ENCODE data around the gene CATSPER1. TPM values are rescaled to one million over a fixed set of nuclear protein-coding genes. Genes with fewer than 3 reads are reported as not detected.

The CATSPER1 gene
- total RNA-seq, 1 donor from 2014 or later, result 0.54 TPM

DNA sequence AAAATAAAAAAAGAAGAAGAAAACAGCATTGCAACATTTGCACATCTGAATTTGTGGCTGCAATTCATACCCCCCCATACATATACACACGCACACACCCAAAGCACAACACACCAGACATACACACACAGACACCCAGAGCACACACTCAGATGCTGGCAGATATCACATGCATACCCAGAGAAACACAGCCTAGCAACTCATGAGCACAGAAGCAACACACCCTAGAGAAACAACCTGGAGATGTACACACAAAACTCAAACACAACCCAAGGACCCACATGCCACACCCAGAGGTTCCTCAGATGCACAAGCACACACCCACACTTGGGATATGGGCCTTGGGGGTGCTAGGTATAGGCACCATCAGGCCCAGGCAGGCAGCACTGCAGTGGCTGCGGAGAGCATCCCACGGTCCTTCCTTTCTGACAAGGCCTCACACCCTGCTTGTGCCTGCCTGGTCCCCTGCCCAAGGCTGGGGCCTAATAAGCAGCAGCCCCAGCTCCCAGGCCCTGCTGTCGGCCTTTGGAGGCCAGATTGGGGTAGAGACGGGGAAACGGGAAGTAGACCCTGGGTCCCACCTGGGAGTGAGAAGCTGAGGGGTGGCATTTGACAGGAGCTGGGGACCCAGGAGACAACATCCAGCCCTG, 11.3 kb downstream of the CATSPER1 start:
- H3K4me3 Mint-ChIP-seq (ENCODE audit: unreplicated experiment), result no peak overlapping the region
- no peaks in the 10 kb centered on the region for H3K27me3 Mint-ChIP-seq (ENCODE audit: unreplicated experiment)
- TF ChIP-seq CTCF (IDR thresholded peaks at IDR 0.05), result no peak
- no peak for DNase-seq (ENCODE audit: extremely low spot score, unreplicated experiment)
- peaks cover 32% of the 10 kb centered on the region for H3K4me1 Mint-ChIP-seq (ENCODE audit: unreplicated experiment)
- no peaks in the 10 kb centered on the region for H3K9me3 Mint-ChIP-seq (ENCODE audit: unreplicated experiment)
- peak overlapping the region; percentile 87 for H3K27ac Mint-ChIP-seq (ENCODE audit: unreplicated experiment)
- no peaks in the 10 kb centered on the region for H3K36me3 Mint-ChIP-seq (ENCODE audit: unreplicated experiment)

DNA sequence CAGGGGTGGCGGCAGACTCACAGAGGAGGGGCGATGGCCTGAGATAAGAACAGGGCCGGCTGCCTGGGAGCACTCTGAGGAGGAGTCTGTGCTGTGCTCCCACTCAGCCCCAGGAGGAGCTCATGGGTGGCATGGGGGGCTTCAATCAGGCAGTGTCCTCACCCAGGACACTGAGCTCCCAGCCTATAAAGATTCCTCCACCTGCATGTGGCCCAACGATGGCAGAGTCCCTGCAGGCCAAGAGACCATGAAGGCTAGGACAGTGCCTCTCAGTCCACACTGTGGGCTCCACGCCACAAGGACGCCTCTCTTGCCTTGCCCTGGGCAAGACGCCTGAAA, 12.5 kb downstream of the CATSPER1 start:
- H3K27ac Mint-ChIP-seq (ENCODE audit: unreplicated experiment), result no peak overlapping the region
- H3K9me3 Mint-ChIP-seq (ENCODE audit: unreplicated experiment), result no peaks in the 10 kb centered on the region
- no peak for DNase-seq (ENCODE audit: extremely low spot score, unreplicated experiment)
- no peak overlapping the region for H3K4me3 Mint-ChIP-seq (ENCODE audit: unreplicated experiment)
- H3K36me3 Mint-ChIP-seq (ENCODE audit: unreplicated experiment), result no peaks in the 10 kb centered on the region
- H3K27me3 Mint-ChIP-seq (ENCODE audit: unreplicated experiment), result no peaks in the 10 kb centered on the region
- peaks cover 32% of the 10 kb centered on the region for H3K4me1 Mint-ChIP-seq (ENCODE audit: unreplicated experiment)
- no peak for TF ChIP-seq CTCF (IDR thresholded peaks at IDR 0.05)

DNA sequence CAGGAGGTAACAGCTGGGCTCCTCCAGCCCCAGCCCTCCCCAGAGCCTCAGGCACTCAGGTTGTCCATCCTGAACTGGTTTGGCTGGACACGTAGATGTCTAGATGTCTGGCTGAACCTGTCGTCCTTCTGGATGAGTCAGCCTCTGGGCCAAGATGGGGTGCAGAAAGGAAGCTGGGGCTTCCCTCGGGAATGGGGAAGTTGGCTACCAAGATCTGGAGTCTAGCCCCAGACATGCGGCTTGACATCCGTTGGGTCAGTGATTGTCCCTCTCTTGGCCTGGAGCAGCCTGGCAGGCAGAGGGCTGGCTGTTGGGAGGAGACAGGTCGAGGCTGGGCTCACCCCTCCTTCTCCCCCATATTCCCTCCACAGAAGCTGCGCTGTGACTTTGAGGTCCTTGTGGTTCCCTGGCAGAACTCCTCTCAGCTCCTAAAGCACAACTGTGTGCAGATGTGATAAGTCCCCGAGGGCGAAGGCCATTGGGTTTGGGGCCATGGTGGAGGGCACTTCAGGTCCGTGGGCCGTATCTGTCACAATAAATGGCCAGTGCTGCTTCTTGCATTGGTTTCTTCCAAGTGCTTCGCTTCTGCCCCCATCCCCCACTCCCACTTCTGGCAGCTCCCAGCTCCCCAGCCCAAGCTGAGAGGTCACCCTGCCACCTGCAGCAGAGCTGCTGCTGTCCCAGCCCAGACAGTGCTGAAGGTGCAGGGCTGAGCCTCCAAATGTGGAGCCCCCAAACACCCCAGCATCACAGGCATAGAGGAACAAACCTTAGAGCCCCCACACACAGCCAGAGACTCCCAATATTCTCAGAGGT, 13.1 kb downstream of the CATSPER1 start:
- Mint-ChIP-seq H3K4me3 (ENCODE audit: unreplicated experiment) (no peak overlapping the region), H3K27ac (ENCODE audit: unreplicated experiment) (no peak overlapping the region), H3K27me3 (ENCODE audit: unreplicated experiment) (no peaks in the 10 kb centered on the region), H3K9me3 (ENCODE audit: unreplicated experiment) (no peaks in the 10 kb centered on the region), H3K36me3 (ENCODE audit: unreplicated experiment) (no peaks in the 10 kb centered on the region), H3K4me1 (ENCODE audit: unreplicated experiment) (peaks cover 32% of the 10 kb centered on the region)
- TF ChIP-seq CTCF (IDR thresholded peaks at IDR 0.05), result no peak
- no peak for DNase-seq (ENCODE audit: extremely low spot score, unreplicated experiment)

GRCh38 chr11:66012371-66012945, 13.8 kb downstream of the CATSPER1 start:
- Mint-ChIP-seq H3K27ac (ENCODE audit: unreplicated experiment) (no peak overlapping the region), H3K36me3 (ENCODE audit: unreplicated experiment) (no peaks in the 10 kb centered on the region), H3K27me3 (ENCODE audit: unreplicated experiment) (no peaks in the 10 kb centered on the region), H3K9me3 (ENCODE audit: unreplicated experiment) (no peaks in the 10 kb centered on the region), H3K4me3 (ENCODE audit: unreplicated experiment) (no peak overlapping the region), H3K4me1 (ENCODE audit: unreplicated experiment) (peaks cover 32% of the 10 kb centered on the region)
- no peak for TF ChIP-seq CTCF (IDR thresholded peaks at IDR 0.05)
- DNase-seq (ENCODE audit: extremely low spot score, unreplicated experiment), result no peak

GRCh38 chr11:66011785-66012303, 14.4 kb downstream of the CATSPER1 start, which contains the start of gene CST6:
Gene CST6, plus strand, starts transcription at chr11:66012008. Its CDS starts 37 bp downstream, at chr11:66012045.
- TF ChIP-seq CTCF (IDR thresholded peaks at IDR 0.05), result no peak
- Mint-ChIP-seq H3K27ac (ENCODE audit: unreplicated experiment) (no peak within 1 kb of the TSS), H3K4me3 (ENCODE audit: unreplicated experiment) (no peak within 1 kb of the TSS), H3K9me3 (ENCODE audit: unreplicated experiment) (no peaks in the 10 kb centered on the region), H3K36me3 (ENCODE audit: unreplicated experiment) (no peaks in the 10 kb centered on the region), H3K27me3 (ENCODE audit: unreplicated experiment) (no peaks in the 10 kb centered on the region), H3K4me1 (ENCODE audit: unreplicated experiment) (peaks cover 29% of the 10 kb centered on the region)
- no peak for DNase-seq (ENCODE audit: extremely low spot score, unreplicated experiment)
